ENCODE measurements around the gene CEPT1.

CEPT1 gene

DNA sequence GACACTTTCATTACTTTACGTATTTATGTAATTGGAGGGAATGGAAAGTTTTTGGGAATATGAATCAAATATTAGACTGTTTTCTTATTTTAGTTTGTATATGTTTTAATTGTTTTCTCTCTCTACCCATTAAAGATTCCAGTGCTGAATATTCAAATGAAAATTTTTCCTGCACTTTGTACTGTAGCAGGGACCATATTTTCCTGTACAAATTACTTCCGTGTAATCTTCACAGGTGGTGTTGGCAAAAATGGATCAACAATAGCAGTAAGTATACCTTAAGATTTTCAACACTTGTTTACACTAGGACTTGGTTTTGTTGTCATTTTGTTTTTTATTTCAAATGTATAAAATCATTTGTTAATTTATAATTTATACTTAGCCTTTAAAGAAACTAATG, 42.0 kb downstream of the CEPT1 start:
- H3K27ac ChIP-seq (ENCODE audit: low read length): no peak overlapping the region
- H3K27me3 ChIP-seq (ENCODE audit: insufficient read depth, low read length): no peaks in the 10 kb centered on the region
- no peaks in the 10 kb centered on the region for H3K9me3 ChIP-seq (ENCODE audit: insufficient read depth, low read depth, low read length)
- H3K4me3 ChIP-seq (ENCODE audit: low read length): no peak overlapping the region
- no peak overlapping the region for H3K9ac ChIP-seq (ENCODE audit: low read depth, low read length)
- H3K36me3 ChIP-seq (ENCODE audit: insufficient read depth, low read depth, low read length): peaks cover 60% of the 10 kb centered on the region
- H3K4me1 ChIP-seq (ENCODE audit: insufficient read depth, low read length): no peaks in the 10 kb centered on the region

DNA sequence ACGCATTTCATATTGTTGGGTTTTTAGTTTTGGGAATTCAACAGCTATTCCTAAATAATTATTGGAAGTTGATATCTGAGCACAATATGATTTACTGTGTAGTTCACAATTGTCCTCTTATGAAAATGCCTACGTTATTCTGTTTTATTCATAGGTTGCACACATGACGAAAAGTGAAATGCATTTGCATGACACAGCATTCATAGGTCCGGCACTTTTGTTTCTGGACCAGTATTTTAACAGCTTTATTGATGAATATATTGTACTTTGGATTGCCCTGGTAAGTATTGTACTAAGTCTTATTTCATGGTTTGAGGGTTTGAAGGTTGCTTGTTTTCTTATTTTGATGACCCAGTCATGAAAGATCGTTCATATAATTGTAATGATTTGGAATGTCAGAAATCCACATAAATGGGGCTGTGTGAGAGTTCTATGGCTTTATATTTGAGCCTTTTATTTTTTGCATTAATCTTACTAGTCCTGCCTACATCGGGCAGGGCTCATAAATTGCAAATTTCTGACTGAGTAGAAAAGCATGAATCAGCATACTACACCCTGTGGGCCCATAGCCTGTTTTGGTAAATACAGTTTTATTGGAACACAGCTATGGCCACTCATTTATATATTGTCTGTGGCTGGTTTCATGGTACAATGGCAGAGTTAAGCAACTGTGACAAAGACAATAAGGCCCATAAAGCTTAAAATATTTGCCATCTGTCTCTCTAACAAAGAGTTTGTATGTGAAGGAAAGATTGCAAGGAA, 43.5 kb downstream of the CEPT1 start:
- H3K9ac ChIP-seq (ENCODE audit: low read depth, low read length): no peak overlapping the region
- H3K27ac ChIP-seq (ENCODE audit: low read length): no peak overlapping the region
- H3K9me3 ChIP-seq (ENCODE audit: insufficient read depth, low read depth, low read length): no peaks in the 10 kb centered on the region
- H3K4me3 ChIP-seq (ENCODE audit: low read length): no peak overlapping the region
- H3K4me1 ChIP-seq (ENCODE audit: insufficient read depth, low read length): no peaks in the 10 kb centered on the region
- peaks cover 65% of the 10 kb centered on the region for H3K36me3 ChIP-seq (ENCODE audit: insufficient read depth, low read depth, low read length)
- no peaks in the 10 kb centered on the region for H3K27me3 ChIP-seq (ENCODE audit: insufficient read depth, low read length)

DNA sequence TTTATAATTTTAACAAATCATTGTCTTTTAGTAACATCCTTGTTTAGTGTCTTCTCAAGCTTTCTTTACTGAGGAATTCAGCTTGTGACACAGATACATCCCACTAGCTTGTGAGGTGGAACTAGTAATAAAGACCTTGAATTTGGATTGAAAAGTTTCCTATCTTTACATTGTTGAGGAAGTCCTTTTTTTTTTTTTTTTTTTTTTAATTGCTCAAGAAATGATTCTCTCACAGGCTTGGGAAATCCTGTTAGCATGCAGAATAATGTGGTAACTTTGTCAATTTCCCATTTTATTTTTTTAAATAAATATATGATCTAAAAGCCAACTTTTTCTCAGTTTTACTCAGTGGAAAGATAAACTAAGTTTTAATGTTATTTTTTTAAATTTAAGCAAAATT, 44.6 kb downstream of the CEPT1 start:
- Histone ChIP-seq H3K9me3 (ENCODE audit: insufficient read depth, low read depth, low read length) (no peaks in the 10 kb centered on the region), H3K4me1 (ENCODE audit: insufficient read depth, low read length) (no peaks in the 10 kb centered on the region), H3K27ac (ENCODE audit: low read length) (no peak overlapping the region), H3K27me3 (ENCODE audit: insufficient read depth, low read length) (no peaks in the 10 kb centered on the region), H3K9ac (ENCODE audit: low read depth, low read length) (no peak overlapping the region), H3K4me3 (ENCODE audit: low read length) (no peak overlapping the region), H3K36me3 (ENCODE audit: insufficient read depth, low read depth, low read length) (peaks cover 65% of the 10 kb centered on the region)

DNA sequence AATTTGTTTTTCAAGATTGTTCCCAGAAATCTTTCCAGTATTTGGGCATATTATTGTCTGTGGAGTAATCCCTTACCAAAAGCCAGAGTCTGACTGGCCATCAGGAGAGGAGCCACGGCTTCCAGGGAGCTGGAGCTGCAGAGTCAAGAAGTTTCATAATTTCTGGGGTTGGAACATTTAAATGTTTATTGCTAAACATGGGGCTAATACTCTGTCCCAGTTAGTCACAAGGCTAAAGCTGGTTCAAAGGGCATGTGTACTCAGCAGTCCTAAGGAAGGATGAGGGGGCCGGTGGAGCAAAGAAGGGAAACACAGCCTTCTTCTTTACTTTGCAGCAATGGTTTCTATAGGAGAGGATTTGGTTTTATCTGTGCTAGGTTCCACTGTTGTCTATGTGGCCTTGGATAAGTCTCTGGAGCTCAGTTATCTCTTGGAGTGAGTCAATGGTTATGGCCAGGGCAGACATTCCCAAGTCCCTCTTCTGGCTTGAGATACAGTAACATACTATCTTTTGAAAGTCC, 51.0 kb downstream of the CEPT1 start:
- Histone ChIP-seq H3K9ac (ENCODE audit: low read depth, low read length) (no peak overlapping the region), H3K27me3 (ENCODE audit: insufficient read depth, low read length) (no peaks in the 10 kb centered on the region), H3K9me3 (ENCODE audit: insufficient read depth, low read depth, low read length) (no peaks in the 10 kb centered on the region), H3K4me1 (ENCODE audit: insufficient read depth, low read length) (no peaks in the 10 kb centered on the region; the same call in 1 of the 2 replicates), H3K27ac (ENCODE audit: low read length) (no peak overlapping the region), H3K4me3 (ENCODE audit: low read length) (no peak overlapping the region), H3K36me3 (ENCODE audit: insufficient read depth, low read depth, low read length) (peaks cover 31% of the 10 kb centered on the region)

DNA sequence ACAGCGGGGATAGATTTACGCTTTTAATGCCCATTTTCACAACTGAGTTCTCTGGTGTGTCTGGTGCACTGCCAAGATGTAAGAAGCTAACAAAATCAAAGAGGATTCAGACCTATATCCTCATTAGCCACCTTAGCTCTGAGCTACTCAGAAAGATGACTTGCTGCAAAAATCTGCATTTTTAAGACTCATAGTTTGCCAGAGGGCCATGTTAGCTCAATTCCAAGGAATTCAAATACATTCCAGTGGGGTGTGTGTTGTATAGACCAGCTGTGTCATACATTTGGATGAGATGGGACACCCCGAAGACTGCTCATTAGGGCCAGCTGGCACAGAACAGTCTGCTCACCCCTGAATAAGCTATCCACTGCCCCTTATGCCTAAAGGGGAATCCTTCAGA, 51.5 kb downstream of the CEPT1 start:
- H3K9me3 ChIP-seq (ENCODE audit: insufficient read depth, low read depth, low read length): no peaks in the 10 kb centered on the region
- H3K9ac ChIP-seq (ENCODE audit: low read depth, low read length): no peak overlapping the region
- H3K4me1 ChIP-seq (ENCODE audit: insufficient read depth, low read length): no peaks in the 10 kb centered on the region; the same call in 1 of the 2 replicates
- no peak overlapping the region for H3K27ac ChIP-seq (ENCODE audit: low read length)
- H3K36me3 ChIP-seq (ENCODE audit: insufficient read depth, low read depth, low read length): peaks cover 26% of the 10 kb centered on the region
- H3K27me3 ChIP-seq (ENCODE audit: insufficient read depth, low read length): no peaks in the 10 kb centered on the region
- H3K4me3 ChIP-seq (ENCODE audit: low read length): no peak overlapping the region

DNA sequence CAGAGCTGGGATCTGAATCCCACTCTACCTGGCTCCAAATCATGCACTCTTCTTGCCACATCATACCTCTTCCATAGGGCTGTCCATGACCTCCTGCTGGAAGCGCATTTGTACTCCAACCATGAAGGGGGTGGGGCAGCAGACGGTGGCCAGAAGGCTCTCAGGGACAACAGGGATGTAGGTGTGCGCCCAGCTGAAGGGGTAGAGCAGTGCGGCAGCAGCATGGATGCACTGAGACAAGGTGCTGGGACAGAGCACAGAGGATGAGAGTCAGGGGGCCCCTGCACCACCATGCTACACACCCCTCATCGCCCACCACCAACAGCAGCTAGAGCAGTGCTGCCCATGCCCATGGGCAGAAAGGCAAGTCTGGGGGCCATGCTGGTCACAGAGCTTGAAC, 52.1 kb downstream of the CEPT1 start:
- no peaks in the 10 kb centered on the region for H3K27me3 ChIP-seq (ENCODE audit: insufficient read depth, low read length)
- peaks cover 20% of the 10 kb centered on the region for H3K36me3 ChIP-seq (ENCODE audit: insufficient read depth, low read depth, low read length)
- H3K4me3 ChIP-seq (ENCODE audit: low read length): no peak overlapping the region
- no peaks in the 10 kb centered on the region for H3K9me3 ChIP-seq (ENCODE audit: insufficient read depth, low read depth, low read length)
- H3K4me1 ChIP-seq (ENCODE audit: insufficient read depth, low read length): no peaks in the 10 kb centered on the region; the same call in 1 of the 2 replicates
- no peak overlapping the region for H3K9ac ChIP-seq (ENCODE audit: low read depth, low read length)
- H3K27ac ChIP-seq (ENCODE audit: low read length): no peak overlapping the region

DNA sequence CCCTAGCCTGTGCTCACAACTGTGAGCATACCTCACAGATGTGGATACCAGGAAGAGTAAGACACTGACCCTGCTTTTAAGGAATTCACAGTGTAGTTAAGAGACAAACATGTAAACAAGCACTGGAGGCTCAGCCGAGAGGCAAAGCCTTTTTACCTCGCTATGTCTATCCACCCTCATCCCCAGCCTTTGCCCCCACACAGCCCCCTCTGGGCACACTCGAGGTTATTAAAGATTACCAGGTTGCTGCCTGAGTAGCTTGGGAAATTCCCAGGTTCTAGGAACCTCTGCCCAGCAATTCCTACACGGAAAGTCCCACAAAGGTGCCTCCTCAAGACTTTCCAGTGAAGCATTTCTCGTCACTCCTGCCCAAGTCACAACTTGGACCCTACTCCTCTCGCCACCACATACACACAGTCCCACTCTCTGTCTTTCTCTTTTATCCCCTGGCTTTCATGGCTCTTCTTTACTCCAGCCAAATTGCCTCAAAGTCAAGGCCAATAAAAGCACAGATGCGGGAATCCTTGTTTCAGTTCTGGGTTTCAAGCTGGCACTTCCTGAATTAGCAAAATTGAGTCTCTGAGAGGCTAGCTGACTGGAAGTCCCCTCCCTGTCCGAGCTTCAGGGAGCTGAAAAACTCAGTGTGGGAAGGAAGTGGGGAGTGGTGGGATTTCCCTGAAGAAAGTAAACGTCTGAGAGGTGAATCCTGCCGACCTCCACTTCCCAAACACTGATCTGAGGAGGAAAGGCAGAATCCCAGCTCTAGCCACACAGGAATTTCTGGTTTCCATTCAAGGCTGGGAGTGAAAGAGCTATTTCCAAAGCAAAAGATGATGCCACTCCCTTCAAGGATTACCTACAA, 52.9 kb downstream of the CEPT1 start:
- Histone ChIP-seq H3K9me3 (ENCODE audit: insufficient read depth, low read depth, low read length) (no peaks in the 10 kb centered on the region), H3K4me1 (ENCODE audit: insufficient read depth, low read length) (no peaks in the 10 kb centered on the region; the same call in 1 of the 2 replicates), H3K36me3 (ENCODE audit: insufficient read depth, low read depth, low read length) (peaks cover 13% of the 10 kb centered on the region; the same call in 1 of the 2 replicates), H3K27ac (ENCODE audit: low read length) (no peak overlapping the region), H3K27me3 (ENCODE audit: insufficient read depth, low read length) (no peaks in the 10 kb centered on the region), H3K4me3 (ENCODE audit: low read length) (no peak overlapping the region), H3K9ac (ENCODE audit: low read depth, low read length) (no peak overlapping the region)

DNA sequence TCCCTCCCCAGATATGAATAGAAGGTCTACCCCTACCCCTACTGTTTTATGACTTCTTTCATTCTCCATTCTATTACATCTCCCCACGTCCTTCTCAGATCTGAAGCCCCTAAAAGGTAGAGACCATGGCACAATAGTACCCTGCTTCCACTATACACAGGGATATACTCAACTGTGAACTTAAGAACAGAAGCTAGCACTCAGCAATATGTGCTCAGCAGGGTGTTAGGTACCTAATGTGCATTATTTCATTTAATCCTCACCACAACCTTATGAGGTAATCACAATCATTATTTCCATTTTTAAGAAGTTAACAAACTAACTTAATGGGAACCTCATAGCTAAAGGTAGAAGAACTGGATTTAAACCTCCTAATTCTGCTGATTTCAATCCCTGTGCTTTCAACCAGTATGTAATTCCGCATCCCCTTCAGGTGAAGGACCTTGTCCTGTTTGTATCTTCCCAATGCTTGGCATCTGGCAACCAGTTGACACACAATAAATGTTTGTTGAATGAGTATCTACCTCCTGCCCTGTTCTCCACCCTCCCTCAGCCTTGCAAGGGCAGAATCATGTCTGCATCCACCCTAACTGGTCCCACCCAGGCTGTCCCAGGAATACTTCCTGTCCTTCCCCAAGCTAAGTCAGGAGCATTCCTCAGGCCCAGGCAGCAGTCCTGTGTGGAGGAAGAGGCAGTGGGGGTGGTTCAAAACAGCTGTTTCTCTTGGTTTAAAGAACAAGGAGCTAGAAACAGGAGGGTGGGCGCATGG, 53.9 kb downstream of the CEPT1 start:
- Histone ChIP-seq H3K27ac (ENCODE audit: low read length) (no peak overlapping the region), H3K36me3 (ENCODE audit: insufficient read depth, low read depth, low read length) (peaks cover 3% of the 10 kb centered on the region; the same call in 1 of the 2 replicates), H3K9ac (ENCODE audit: low read depth, low read length) (no peak overlapping the region), H3K27me3 (ENCODE audit: insufficient read depth, low read length) (no peaks in the 10 kb centered on the region), H3K4me1 (ENCODE audit: insufficient read depth, low read length) (no peaks in the 10 kb centered on the region; the same call in 1 of the 2 replicates), H3K4me3 (ENCODE audit: low read length) (no peak overlapping the region), H3K9me3 (ENCODE audit: insufficient read depth, low read depth, low read length) (no peaks in the 10 kb centered on the region)

DNA sequence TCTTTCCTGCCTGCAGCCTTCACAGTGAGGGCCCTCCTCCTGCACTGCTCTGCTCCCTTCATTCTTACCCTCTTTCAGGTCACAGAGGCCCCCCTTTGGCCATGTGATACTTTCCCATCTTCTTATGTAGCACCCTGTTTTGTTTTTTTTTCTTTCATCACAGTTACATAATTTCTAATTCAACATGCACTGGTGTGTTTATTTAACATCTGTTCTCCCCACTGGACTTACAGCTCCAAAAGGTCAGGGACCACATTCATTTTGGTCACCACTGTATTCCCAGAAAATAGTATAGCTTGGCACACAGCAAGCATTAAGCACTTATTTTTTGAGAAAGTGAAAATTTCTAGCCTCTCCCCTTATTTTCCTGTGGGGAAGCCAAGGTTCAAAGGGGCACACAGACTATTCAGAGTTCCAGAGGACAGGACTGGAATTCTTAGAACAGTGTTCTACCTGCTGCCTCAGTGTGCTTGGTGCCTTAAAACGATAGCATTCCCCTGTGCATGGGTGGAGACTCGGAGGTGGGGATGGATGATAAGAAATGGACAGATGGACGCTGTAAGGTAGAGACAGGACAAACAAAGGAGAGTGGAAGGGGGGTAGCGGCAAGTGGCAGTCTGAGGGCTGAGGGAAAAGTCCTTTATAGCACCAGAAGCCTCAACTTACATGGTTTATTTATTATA, 55.1 kb downstream of the CEPT1 start:
- H3K27me3 ChIP-seq (ENCODE audit: insufficient read depth, low read length): no peaks in the 10 kb centered on the region
- no peak overlapping the region for H3K4me3 ChIP-seq (ENCODE audit: low read length)
- no peak overlapping the region for H3K27ac ChIP-seq (ENCODE audit: low read length)
- H3K9me3 ChIP-seq (ENCODE audit: insufficient read depth, low read depth, low read length): no peaks in the 10 kb centered on the region
- H3K9ac ChIP-seq (ENCODE audit: low read depth, low read length): no peak overlapping the region
- no peaks in the 10 kb centered on the region; the same call in 1 of the 2 replicates for H3K4me1 ChIP-seq (ENCODE audit: insufficient read depth, low read length)
- H3K36me3 ChIP-seq (ENCODE audit: insufficient read depth, low read depth, low read length): no peaks in the 10 kb centered on the region

DNA sequence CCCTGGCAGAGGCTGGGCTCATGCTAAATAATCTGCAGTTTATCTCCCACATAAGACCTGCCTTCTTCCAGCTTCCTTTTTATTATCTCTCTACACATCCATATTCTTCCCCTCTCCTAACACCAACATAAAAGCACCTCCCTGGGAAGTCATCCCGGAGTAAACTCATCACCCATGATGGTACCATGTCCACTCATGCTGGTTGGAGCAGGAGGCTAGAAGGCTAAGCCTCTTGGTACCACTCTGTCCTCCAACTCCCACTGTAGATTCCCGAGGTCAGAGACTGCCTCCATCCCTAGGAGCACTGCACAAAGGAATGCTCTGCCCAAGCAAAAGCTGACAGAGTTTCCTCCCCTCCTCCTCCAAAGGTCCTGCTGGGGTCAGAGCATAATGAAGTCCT, 56.2 kb downstream of the CEPT1 start:
- no peaks in the 10 kb centered on the region; the same call in 1 of the 2 replicates for H3K4me1 ChIP-seq (ENCODE audit: insufficient read depth, low read length)
- no peak overlapping the region for H3K4me3 ChIP-seq (ENCODE audit: low read length)
- no peaks in the 10 kb centered on the region for H3K36me3 ChIP-seq (ENCODE audit: insufficient read depth, low read depth, low read length)
- no peaks in the 10 kb centered on the region for H3K9me3 ChIP-seq (ENCODE audit: insufficient read depth, low read depth, low read length)
- H3K27ac ChIP-seq (ENCODE audit: low read length): no peak overlapping the region
- H3K9ac ChIP-seq (ENCODE audit: low read depth, low read length): no peak overlapping the region
- no peaks in the 10 kb centered on the region for H3K27me3 ChIP-seq (ENCODE audit: insufficient read depth, low read length)

Measured in iPS-20b (cell line).